Measurements from ENCODE around the gene PTPRN2.
"Not testable (repeated sequence)": the region's sequence is repeated elsewhere in the genome, so short reads cannot be mapped to it uniquely, and the experiment has no call there.

The PTPRN2 gene

DNA sequence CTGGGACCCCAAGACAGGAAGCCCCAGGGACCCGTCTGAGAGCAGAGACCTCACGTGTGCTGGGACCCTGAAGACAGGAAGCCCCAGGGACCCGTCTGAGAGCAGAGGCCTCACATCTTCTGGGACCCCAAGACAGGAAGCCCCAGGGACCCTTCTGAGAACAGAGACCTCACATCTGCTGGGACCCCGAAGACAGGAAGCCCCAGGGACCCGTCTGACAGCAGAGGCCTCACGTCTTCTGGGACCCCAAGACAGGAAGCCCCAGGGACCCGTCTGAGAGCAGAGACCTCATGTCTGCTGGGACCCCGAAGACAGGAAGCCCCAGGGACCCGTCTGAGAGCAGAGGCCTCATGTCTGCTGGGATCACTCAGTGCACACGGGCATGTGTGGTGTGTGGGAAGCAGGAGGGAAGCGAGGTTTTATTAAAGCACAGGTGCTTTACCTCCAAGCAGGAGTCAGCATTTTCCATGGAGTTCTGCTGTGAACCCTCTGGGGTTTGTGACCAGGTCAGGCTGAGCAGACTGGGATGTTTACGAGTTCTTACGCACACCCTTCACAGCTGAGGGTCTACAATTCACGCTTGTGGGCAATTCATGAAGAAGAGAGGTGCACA, 660.2 kb downstream of the PTPRN2 start:
- DNase-seq: no peak

DNA sequence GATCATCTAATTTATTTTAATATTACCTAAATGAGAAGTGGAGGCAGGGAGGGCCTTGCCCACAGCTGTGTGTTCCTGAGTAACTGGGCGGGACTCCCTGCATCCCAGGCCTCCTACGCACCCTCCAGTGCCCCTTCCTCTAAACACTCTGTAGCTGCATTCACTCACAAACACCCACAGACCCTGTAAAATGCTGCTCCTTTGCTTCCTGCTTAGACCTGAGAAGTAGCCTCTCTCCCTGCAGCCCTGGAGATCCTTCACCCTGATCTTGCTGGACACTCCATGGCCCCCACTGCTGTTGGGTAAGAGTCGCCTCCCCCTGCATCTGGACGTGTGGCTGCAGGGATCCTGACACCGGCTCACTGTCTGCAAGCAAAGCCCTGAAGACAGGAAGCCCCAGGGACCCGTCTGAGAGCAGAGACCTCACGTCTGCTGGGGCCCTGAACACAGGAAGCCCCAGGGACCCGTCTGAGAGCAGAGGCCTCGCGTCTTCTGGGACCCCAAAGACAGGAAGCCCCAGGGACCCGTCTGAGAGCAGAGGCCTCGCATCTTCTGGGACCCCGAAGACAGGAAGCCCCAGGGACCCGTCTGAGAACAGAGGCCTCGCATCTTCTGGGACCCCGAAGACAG, 661.0 kb downstream of the PTPRN2 start:
- DNase-seq: no peak

DNA sequence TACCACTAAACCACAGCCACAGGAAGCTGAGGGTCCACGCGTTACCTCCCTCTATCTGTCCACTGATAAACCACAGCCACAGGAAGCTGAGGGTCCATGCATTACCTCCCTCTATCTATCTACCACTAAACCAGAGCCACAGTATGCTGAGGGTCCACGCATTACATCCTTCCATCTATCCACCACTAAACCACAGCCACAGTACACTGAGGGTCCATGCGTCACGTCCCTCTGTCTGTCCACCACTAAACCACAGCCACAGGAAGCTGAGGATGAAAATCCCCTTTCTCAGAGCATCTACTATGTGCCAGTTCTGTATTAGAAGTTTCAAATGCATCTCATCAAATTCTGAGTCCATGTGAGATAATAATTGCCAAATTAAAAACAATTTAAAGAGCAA, 661.5 kb downstream of the PTPRN2 start:
- DNase-seq: no peak

DNA sequence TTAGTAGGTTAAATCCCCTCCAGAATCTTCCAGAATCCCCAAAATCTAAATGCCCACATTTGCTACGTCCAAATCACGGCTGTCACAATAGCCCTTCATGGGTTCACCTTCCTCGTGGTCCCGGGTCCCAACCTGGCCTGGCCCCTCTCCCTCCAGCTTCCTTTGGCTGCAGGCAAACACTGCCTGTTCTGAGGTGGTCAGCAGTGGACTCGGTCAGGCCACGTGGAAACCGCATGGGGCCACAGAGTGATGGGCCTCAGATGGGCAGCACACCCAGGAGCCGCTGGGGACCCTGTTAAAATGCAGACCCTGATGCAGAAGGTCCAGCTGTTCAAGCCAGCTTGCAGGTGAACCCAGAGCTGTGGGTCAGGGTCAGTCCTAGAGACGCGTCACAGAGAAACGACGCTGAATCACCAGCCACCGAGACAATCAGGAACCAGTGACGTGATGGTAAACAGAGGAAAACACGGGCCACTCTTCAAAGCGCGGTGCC, 662.2 kb downstream of the PTPRN2 start:
- DNase-seq: no peak

DNA sequence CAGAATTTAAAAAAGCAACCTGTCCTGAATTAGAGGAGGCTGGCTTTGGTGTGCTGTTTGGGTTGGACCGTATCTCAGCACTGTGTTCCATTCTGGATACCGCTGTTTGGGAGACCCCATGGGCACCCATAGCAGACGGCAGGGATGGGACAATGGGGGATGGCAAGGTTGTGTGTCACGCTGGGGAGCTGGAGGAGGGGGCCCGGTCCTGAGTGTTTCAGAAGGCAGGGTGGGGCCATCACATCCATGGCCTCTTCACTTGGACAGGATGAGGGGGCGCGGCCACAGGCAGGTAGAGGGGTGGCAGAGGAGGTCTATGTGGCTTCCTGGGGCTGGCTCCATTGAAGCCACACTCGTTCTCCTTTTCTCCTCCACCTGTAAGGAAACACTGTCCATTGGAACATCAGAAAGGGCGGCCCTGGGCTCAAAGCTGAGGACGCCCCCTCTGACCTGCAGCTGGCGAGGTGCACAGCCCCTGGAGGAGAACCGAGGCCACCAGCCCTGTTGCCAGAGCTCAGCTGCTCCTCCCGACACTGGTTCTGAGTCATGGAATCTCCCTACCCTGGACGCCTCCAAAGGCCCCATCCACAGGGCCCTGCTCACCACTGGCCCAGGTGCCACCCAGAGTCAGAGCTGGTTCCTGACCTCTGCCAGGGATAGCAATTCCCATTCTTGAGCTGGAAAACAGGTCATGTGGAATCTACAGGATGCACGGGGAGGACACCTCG, 663.6 kb downstream of the PTPRN2 start:
- no peak for DNase-seq

DNA sequence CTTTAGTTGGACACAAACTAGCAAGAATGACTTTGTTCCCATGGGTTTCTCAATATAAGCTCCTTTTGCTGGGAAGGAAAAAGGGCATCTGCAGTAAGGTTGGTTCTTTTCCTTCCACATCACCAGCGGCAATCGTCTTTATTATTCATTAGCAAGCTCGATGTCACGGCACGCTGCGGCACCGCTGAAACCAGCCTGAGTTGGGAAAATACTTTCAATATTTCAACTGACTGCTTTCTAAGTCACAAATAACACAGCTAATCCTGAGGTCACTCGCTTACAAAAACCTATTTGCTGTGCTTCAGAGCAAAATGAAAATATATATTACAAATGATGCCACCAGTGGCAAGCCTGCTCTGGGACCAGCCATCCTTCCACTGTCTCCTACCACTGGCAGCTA, 665.0 kb downstream of the PTPRN2 start:
- DNase-seq: no peak

DNA sequence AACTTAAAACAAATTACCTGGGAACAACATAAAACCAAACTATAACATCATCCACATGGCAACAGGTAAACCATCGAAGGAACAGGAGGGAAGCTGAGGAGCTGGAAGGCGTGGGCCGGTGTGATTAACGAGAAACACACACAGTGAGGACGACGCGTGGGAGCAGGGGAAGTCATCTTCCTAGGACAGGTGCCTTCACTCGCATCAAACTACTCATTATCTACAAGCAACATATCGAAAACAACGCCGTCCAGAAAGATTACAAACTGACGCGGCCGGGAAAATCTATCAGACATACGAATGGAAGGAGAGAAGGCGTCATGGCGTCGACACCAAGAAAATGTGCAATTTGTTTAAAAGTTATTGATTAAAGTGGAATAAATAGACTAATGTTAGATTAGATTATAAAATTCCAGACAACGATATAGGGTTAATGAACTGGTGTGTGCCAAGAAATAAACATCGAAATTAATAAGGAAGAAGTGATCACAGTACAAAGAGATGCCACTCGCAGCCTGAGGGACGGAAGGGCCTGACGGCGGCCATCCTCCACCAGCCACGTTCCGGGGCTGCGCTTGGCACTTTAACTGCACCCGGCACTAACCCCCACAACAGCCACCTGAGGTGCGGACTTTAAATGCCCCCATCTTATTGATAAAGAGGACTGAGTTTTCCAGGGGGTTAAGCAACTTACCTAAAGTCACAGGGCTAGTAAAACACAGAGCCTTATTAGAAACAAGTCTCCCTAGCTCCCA, 669.1 kb downstream of the PTPRN2 start:
- no peak for DNase-seq

DNA sequence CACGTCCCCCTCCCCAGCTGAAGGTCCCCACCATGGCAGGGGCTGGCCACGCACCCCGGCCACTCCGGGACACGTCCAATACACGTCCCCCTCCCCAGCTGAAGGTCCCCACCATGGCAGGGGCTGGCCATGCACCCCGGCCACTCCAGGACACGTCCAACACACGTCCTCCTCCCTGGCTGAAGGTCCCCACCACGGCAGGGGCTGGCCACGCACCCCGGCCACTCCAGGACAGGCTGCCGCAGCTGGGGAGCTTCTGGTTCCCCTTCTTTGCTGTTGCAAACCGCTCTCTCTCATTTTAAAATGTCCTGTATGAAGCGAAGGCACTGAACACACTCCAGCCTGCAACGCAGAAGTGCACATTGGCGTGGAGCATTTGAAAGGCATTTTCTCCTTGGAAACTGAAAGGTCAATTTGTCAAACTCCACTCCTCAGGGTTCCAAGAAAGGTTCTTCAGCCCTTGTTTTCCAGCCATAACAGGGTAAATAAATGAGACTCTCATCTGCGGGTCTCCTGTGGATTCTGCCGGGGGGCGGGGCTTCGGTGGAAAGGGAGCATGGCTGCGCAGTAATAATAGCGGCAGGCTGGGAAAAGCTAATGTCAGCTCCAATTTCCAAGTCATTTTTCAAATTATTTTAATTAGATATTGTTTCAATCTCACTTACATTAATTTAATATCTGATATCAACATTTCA, 670.5 kb downstream of the PTPRN2 start:
- no peak for DNase-seq

DNA sequence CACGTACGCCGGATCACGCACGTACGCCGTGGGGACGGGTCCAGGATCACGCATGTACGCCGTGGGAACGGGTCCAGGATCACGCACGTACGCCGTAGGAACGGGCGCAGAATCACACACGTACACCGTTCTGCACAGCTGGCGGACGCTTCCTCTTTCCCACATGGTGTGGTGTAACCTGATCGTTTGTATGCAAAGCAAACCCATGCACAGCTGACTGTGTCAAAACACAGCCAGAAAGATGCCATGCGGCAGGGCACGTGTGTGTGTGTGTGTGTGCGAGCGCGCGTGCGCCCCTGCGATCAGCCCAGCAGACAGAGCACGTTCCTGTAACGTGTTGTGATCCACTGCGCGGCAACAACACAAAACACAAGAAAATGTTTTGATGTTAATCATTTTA, 677.2 kb downstream of the PTPRN2 start:
- no peak for DNase-seq

DNA sequence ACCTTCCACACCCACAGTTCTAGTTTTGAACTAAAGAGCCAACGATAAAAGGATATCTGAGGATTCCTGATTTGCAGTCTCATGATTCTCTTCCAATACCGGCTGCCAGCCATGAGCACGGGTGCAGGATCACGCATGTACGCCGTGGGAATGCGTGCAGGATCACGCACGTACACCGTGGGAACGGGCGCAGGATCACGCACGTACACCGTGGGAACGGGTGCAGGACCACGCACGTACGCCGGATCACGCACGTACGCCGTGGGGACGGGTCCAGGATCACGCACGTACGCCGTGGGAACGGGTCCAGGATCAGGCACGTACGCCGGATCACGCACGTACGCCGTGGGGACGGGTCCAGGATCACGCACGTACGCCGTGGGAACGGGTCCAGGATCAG, 677.6 kb downstream of the PTPRN2 start:
- DNase-seq: not testable (repeated sequence)

DNA sequence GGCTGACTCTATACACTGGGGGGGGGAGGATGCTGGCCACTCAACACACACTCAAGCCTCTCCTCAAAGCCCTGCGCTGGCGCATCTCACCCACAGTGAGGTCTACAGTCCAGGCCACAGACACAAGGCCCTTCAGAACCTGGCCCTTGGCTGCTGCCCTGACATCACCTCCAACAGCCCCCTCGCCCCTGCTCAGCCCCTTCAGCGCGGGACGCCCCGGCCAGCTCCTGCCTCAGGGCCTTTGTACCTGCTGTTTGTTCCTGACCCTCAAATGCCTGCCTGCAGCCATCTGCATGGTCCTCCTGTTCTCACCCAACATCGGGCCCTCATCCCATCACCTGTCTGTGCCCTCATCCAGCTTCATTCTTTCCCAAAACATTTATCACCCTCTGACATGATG, 678.3 kb downstream of the PTPRN2 start:
- no peak for DNase-seq

DNA sequence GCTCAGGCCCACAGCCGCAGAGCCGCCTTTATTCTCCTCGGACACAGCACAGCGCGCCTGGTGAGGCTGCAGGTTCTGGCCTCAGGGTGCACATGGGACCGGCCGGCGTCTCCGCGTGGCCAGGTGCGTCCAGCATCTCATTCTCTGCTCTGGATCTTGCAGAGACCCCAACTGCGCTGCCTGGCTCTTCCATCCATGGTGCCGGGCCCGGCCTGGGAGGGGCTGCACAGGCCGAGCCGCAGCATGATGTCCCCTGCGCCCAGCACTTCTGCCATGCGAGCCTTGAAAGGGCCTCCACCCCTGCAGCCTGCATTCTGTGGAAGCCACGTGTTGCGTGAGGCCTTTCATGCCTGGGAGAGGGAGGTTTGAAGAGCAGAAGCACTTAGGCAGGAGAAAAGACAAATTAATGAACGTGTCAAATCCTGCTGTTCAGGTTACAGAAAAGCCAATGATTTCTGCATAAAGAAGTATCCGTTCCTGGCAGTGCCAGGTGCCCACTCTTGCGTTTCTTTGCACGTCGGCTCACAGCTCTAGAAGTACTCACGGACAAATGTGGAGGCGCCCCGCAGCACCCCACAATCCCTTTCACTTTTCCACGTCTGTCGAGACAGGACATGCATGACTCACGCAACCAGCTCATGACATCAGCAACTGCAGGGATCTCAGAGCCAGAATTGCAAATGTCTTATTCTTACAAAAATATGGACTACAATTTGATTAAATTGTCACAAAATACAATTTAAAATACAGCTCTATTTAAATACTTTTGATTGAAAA, 679.4 kb downstream of the PTPRN2 start:
- DNase-seq: no peak

DNA sequence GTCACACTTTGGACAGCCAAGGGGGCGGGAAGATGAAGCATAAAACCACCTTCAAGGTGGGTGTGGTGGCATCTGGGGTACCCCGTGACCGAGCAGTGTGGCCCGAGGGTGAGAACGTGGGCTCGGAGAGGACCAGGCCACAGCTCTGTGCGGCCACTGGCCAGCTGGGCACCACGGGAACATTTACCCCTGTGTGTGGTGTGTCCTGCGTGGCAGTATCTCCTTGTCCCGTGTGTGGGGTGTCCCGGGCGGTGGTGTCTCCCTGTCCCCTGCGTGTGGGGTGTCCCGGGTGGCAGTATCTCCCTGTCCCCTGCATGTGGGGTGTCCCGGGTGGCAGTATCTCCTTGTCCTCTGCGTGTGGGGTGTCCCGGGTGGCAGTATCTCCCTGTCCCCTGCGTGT, 680.5 kb downstream of the PTPRN2 start:
- no peak for DNase-seq

DNA sequence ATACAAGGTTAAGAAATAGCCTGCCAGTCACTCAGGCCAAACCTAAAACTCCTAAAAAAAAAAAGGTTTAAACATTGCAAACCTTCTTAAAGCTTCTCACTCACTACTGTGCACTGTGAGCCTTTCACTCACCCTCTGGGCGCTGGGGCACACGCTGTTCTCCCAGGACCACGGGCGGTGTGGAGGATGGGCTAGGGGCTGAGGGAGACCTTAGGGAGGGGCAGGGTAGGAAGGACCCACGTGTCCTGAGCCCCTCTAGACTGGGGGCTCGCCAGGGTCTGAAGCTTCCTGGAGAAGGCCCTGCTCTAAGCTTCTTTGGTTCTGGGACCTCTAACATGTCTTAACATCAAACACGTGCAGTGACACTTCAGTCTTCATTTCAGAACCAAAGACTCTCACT, 681.0 kb downstream of the PTPRN2 start:
- DNase-seq: no peak

DNA sequence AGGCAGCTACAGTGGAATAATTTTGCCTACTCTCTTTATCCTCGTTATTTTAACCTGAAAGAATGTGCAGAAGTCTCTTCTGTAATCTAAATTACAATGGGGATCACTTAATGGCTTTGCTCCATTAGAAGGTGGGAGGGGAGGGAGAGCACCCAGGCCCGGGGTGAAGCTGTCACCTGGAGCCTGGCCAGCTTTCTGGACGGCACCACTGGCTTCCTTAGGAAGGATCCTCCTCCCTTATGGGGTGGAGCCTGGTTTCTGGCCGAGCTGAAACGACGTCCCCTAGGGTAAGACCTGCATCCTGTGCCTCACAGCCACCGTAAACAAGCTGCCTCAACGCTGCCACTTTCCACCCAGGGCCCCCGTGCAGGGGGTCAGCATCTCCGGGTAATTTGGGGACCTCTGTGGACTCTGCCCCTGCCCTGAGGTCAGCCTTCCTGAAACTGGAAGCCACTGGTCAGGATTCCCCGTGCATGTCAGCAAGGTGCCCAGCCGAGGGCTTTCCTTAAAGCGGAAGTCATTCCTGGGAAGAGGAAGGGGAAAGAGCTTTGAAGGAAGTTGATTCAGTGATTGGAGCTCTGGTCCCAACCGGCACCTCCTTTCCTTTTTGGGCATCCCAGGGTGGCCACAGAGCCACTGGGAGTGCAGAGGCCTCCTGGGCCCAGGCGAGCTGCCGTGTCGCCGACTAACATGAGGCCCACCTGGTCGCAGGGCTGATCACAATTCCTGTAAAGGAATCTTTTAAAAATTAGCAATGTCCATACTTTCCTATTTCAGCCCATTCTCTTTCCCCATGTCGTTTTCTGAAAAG, 681.8 kb downstream of the PTPRN2 start:
- no peak for DNase-seq

DNA sequence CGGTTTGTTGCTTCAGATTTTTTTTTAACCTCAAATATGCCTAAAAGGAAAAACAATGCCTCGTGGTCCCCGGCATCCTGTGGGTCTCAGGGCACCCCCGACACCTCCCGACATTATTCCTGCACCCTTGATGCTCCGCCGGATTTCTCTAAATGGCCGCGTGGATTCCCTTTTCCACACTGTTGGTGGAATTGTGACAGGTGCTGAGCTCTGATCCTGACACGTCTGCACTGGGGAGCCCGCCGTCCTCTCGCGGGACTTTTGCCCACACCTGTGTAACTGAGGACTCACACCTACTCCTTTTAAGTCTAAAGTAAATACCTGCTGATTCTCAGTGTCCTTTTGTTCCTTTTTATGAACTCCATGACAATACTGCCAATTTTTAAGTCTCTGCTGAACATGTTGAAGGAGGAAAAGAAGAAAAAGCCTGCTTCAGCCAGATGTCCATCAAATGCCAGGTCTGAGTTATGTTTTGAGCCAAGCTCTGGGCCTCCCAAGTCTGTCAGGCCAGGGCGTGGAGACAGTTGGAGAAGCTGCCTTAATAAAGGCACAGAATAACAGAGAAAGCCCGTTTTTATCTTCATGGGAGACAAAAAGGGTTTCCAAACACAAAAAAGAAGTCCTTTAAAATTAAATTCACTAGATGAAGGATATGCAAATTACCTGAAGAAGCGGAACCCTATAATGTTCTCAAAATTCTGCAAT, 682.6 kb downstream of the PTPRN2 start:
- no peak for DNase-seq

DNA sequence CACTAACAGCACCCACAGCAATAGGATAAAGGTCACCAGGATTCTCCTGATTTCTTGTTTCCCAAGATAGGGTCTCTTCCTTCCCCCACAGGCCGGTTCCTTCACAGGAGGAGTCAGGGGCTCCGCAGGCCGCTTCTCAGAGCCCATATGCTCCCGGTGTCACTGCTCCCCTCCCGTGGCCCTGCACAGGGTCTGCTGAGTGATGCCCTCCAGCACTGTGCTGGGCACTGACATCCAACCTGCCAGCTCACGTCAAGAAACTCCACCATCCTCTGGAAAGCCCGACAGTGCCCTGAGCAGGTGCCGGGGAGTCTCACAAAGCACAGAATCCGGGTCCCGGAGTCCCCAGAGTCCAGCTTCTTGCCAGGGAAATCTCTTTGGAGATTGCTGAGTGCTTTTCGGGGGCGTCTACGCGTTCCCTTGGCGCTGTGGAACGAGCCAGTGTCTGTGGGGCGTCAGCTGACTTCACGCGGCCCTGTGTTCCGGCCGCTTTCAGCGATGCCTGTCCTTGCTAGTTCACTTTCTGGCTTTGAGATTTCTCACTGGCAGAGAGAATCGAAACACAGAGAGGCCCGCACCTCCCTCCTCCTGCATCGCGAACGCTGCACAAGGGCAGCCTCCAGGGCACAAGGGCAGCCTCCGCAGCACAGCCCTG, 683.3 kb downstream of the PTPRN2 start:
- DNase-seq: no peak

DNA sequence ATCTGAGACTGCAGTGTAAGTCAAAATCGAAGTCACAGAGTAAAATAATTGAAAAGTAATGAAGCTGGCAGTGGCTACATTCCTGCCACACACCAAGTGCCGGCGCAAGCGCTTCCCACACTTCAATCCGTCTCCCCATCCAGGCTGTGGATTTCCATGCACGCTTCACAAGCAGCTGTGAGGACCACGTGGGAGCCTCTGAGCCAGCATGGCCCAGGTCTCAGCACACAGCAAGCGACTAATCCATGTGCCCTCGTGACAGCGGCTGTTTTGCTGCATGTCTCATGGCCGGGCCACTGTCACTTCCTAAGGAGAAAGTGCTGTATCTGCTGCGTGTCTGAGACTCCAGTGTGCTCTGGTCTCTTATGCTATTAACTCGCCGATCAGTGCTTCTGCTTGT, 683.9 kb downstream of the PTPRN2 start:
- DNase-seq: no peak

DNA sequence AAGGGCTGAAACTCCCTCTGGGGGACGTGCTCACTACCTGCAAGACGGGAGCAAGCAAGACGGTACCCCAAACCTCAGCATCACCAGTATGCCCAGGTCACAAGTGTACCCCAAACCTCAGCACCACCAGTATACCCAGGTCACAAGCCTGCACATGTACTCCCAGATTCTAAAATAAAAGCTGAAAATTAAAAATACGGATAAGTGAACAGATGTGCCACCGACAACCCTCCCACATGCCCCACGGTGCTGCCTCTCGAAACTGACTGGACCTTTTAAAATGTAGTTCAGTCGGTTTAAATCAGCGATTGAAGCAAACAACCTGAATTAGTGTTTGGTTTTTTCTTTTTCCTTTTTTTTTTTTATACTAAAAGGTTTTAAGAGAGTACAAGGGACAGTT, 684.3 kb downstream of the PTPRN2 start:
- no peak for DNase-seq

All from SIG-M5 (cell line).